Measurements from ENCODE around the gene HOXA10. TPM values are rescaled to one million over a fixed set of nuclear protein-coding genes. Genes with fewer than 3 reads are reported as not detected.

The HOXA10 gene
- total RNA-seq: 0.78 TPM in 1 of 2 replicates, not detected in the other

DNA sequence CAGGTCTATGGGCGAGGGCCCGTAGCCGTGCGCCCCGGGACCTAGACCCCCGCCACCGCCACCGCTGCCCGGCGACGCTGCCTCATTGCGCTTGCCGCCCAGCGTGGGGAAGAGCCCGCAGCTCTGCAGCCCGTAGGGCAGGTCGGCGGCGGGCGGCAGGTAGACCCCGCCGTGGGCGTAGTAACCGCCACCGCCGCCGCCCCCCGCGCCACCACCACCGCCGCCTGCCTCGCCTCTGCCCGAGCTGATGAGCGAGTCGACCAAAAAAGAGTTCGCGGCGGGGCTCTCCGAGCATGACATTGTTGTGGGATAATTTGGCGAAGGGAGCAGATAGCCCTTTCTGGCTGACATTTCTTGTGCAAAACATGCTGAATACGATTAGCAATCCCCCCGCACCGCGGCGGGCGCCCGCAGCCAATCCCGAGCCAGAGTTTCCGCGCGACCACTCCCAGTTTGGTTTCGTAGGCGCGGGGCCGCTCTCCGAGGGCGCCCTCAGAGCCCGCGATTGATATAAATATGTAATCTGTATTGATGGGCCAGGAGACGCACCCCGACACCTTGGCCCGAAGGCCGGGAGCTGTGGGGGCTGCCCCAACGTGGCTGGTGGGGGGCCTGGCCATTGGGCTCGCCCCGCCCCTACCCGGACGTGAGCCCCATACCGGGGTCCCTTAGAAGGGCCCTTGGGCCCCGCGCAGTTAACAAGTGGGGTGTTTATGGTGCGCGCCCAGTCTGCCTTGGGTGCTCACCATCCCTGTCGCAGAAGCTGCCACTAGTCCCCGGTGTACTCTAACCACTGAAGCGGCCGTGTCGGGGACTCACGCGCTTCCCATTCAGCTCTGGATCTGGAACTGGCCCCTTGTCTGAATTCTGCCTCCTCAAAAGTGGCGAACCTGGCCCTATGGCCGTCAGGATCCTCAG lies at the start of gene HOXA10:
TSS of gene HOXA10 (minus strand) at position 365 of the 918 bp plus-strand sequence. CDS start at position 351, 14 bp downstream.

DNA sequence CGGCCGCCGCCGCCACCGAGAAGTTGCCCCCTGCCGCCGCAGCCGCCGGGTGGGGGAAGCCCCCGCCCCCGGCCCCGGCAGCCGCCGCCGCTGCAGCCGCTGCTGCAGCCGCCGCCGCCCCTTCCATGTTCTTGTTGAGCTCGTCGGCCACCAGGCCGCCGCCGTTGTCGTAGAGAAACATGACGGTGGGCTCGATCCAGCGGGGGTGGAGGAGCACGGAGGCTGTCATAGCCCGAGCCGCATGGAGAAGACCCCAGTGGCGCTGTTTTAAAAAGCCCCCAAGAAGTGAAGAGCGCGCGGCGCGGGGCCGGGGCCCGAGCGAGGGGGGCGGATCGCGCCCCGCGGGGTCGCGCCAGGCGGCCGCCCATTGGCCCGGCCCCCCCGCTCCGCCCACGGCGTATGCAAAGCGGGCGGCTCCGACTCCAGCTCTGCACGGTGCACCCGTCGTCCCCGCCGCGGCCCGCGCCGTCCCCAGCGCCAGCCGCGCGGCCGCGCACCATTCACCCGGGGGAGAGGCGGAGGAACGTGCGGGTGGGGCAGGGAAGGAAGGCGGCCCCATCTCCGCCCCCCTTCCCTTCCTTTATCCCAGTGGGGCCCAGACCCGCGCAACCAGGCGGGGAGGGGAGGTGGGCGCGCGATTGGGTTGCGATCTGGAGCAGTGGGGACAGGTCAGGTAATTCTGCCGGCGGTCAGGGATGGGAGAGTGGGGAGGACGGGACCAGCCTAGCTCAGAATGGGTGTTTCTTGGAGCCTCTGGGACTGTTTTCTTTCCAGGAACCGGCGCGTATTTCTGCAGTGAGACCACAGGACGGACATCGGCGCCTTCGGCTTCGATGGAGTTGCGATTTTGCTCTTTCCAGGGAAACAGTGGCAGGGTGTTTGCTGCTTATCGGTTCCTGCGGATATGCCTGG lies 26.0 kb upstream of the HOXA10 start, which contains the start of gene HOXA13:
TSS of gene HOXA13 (minus strand) at position 243 of the 912 bp plus-strand sequence. CDS start at position 229, 14 bp downstream.

DNA sequence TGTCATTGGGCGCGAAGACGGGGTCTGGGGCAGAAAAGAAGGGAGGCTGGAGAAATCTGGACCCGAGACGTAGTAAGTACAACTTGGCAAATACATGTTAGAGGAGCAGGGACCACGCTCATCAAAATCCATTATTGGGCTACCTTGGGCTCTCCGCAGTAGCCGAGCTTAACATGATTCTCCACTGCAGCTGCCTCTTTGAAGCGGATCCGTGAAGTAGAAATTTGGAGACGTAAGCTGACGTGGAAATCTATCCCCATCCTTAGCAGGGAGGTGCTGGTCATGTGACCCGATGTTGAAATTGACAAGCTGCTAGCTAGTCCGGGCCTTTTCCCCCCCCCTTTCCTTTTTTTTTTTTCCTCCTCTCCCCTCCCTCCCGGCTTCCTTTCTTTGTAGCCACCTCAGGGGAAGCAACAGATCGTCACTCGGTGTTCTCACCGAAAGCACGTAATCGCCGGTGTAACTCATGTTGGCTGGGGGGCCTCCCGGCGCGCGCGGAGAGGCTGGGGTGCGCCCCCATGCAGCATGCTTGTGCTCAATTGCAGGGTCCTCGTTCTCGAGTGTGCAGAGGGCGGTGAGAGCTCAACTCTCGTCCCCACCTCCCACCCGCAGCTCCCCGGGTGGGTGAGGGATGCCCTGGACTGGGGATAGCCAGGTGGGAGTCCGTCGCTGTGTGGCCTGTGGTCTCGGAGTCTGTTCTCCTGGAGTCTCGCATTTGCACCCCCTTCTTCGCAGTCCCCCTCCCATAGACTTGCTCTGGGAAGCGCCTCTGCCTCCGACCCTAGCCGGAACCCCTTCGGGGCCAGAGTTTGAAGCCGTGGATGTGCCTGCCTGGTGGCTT lies 11.1 kb upstream of the HOXA10 start, which contains the start of gene HOXA11:
TSS of gene HOXA11 (minus strand) at position 220 of the 841 bp plus-strand sequence. CDS start at position 132, 88 bp downstream.

DNA sequence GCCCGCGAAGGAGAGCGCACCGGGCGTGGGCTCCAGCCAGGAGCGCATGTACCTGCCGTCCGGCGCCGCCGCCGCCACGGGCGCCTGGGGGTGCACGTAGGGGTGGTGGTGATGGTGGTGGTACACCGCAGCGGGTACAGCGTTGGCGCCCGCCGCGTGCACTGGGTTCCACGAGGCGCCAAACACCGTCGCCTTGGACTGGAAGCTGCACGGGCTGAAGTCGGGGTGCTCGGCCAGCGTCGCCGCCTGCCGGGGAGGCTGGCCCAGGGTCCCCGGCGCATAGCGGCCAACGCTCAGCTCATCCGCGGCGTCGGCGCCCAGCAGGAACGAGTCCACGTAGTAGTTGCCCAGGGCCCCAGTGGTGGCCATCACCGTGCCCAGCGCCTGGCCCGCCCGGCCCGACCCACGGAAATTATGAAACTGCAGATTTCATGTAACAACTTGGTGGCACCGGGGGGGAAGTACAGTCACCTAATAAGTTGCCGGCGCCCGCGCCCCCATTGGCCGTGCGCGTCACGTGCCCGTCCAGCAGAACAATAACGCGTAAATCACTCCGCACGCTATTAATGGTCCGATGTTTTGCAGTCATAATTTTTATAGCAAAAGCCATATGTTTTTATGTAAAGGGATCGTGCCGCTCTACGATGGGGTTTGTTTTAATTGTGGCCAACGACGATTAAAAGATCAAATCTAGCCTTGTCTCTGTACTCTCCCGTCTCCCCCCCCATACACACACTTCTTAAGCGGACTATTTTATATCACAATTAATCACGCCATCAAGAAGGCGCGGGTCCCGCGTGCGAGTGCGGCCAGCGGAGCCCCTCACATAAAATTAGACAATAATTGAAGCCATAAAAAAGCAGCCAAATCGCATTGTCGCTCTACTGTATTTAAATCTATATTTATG lies 8.8 kb downstream of the HOXA10 start, which contains the start of gene HOXA9:
TSS of gene HOXA9 (minus strand) at position 449 of the 907 bp plus-strand sequence. CDS start at position 369, 80 bp downstream.

DNA sequence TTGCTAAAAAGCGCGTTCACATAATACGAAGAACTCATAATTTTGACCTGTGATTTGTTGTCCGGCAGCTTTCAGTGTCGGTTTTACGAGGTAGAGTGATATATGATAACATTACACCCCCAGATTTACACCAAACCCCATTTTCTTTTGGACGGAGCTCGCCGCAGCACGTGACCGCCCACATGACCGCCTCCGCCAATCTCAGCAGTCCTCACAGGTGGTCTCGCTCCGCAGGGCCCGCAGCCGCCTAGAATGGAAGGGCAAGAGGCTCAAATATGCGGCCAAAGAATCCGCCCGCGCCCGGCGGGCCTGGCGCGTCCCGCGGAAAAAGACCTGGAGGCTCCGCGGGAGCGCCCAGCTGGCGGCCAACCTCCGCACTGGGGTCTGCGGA lies 17.6 kb downstream of the HOXA10 start, which contains the start of gene HOXA7:
TSS of gene HOXA7 (minus strand) at position 168 of the 391 bp plus-strand sequence. CDS start at position 38, 130 bp downstream.

DNA sequence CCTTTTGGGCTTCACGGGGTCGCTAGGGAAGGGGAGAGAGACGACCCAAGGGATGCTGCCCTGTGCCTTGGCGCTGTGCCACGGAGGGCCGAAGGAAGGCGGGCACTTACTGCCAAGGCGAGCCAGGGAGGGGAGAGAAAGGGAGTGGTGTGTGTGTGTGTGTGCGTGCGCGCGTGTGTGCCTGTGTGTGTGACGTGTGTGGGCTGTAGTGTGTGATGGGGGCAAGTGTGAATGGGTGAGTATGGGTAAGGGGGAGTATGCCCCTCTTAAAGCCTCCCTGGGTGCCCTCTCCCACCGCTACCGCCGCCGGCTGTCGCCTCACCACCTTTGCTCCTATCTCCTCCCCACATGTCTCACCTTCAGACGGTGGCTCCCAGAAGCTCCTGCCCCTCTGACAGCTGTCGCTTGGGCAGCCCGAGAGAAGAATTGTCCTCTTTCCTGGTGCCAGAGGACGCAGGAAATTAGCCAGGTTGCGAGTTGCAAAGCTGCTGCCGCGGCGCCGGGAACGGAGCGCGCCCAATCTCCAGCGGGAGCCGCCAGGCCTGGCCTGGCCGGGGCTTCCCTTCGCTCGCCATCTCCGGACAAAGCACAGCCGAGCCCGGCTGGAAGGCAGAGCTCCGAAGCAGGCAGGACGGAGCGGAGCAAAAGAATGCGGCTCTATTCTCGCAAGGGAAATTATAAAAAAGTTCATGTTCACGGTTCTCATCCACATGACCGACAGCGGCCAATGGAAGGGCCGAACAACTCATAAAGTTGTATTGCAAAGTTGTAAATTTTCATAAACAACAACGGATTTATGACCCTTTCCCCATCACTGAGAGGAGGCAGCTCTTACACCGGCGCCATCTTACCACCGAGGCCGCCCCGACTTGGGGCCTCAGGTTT lies 21.9 kb downstream of the HOXA10 start, which contains the start of gene HOXA3:
TSS of gene HOXA3 (minus strand) at position 653 of the 885 bp plus-strand sequence. CDS start 41,943 bp downstream, outside the sequence.

DNA sequence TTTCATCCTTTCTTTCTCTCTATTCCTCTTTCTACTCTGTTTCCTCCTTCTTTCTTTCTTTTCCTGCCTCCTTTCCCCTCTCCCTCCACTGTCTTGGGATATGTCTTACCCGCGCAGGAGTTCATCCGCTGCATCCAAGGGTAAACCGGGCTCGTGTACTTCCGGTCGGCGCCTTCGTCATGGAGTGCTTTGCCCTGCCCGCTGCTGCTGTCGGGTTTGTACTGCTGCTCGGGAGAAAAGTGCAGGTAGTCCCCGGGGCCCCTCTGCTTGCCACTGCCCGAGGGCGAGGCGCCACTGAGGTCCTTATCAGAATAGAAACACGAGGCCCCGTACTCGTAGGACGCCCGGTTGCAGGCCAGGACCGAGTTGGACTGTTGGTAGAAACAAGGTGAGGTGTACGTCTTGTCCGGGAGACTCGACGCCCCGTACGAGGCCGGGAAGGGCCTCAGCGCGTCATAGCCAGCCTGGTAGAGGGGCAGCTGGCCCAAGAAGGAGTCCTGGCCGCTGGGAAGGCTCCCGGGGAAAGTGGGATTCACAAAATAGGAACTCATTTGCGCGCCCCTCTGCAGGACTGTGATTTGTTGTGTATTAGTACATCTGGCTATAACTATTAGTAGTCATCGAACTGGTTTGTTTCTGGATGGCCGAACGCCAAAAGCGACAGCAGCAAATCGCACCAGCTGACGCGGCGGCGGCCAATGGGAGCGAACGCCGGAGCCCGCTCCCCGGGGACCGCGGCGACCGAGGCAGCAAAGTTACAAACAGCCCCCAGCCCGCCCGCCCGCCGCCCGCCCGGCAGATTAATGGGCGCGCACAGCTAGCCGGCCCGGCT lies 26.7 kb downstream of the HOXA10 start, which contains the start of gene HOXA6:
TSS of gene HOXA6 (minus strand) at position 576 of the 832 bp plus-strand sequence. CDS start at position 551, 25 bp downstream.

DNA sequence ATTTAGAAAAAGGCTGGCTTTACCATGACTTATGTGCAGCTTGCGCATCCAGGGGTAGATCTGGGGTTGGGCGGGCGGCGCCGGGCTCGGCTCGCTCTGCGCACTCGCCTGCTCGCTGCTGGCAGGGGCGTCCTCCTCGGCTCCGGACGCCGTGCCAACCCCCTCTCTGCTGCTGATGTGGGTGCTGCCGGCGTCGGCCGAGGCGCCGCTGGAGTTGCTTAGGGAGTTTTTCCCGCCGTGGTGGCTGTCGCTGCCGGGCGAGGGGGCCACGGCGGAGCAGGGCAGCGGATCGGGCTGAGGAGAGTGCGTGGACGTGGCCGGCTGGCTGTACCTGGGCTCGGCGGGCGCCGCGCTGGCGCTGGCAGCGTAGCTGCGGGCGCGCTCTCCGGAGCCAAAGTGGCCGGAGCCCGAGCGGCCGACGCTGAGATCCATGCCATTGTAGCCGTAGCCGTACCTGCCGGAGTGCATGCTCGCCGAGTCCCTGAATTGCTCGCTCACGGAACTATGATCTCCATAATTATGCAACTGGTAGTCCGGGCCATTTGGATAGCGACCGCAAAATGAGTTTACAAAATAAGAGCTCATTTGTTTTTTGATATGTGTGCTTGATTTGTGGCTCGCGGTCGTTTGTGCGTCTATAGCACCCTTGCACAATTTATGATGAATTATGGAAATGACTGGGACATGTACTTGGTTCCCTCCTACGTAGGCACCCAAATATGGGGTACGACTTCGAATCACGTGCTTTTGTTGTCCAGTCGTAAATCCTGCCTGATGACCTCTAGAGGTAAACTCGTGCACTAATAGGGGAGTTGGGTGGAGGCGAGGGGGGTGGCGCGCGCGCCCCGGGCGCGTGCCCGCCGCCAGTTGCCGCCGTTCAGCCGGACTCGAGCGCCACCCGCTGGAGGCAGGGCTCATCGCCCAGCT lies 30.8 kb downstream of the HOXA10 start, which contains the start of gene HOXA5:
TSS of gene HOXA5 (minus strand) at position 659 of the 927 bp plus-strand sequence. CDS start at position 585, 74 bp downstream.

DNA sequence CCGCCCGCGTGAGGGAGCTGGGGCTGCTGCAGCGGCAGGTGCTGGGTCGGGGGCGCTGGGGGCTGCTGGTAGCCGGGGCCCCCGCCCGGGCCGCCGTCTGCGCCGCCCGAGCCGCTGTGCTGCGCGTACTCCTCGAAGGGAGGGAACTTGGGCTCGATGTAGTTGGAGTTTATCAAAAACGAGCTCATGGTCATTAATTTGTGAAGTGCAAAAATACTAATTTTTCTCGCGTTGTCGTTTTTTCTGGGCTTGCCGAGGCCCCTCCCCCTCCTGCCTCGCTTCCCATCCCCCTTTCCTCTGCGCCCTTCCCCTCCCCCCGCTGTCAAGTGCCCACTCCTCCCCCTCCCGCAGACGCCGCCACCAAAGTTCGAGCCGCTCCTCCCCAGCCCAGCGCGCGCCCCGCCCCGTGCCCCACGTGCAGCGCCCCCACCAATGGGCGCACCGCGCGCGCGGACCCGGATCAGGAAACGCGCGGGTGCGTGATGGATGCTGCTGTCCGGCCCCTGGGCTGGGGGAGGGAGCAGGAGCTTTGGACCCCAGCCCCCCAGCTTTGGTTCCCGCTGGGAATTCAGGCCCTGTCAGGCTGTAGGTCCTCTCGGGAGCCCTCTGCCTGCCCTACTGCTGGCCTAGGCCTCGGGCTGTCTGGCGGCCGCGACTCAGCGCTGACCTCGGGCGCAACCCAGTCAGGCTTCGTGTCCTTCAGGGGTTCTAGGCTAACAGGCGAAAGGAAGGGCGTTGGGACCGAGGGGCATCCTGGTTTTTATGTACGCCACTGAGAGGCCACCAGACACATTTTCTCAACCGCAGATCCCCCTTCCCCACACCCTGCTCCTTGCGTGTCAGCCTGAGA lies 43.4 kb downstream of the HOXA10 start, which contains the start of gene HOXA4:
TSS of gene HOXA4 (minus strand) at position 218 of the 850 bp plus-strand sequence. CDS start at position 194, 24 bp downstream.

Other genes starting within 250 kb of the HOXA10 start
- gene HOXA1, start 78.3 kb downstream of the HOXA10 start, total RNA-seq: 0.20 and 0.52 TPM in 2 replicates
- gene HOXA2, start 71.6 kb downstream of the HOXA10 start, total RNA-seq: 1.2 and 1.4 TPM in 2 replicates
- gene HOXA4, start 43.6 kb downstream of the HOXA10 start, total RNA-seq: 0.59 and 2.0 TPM in 2 replicates
- 1.2 and 5.1 TPM in 2 replicates for gene HOXA5, start 30.6 kb downstream of the HOXA10 start, total RNA-seq
- gene HOXA6, start 26.5 kb downstream of the HOXA10 start, total RNA-seq: 1.4 TPM in 1 of 2 replicates, not detected in the other
- gene HOXA3, start 21.7 kb downstream of the HOXA10 start, total RNA-seq: 4.4 and 5.8 TPM in 2 replicates
- gene HOXA7, start 17.6 kb downstream of the HOXA10 start, total RNA-seq: 0.13 TPM in 1 of 2 replicates, not detected in the other
- gene HOXA9, start 8.8 kb downstream of the HOXA10 start, total RNA-seq: 0.33 TPM in 1 of 2 replicates, not detected in the other
- 0.13 TPM in 1 of 2 replicates, not detected in the other for gene HOXA11, start 10.9 kb upstream of the HOXA10 start, total RNA-seq
- gene HOXA13, start 25.8 kb upstream of the HOXA10 start, total RNA-seq: not detected in 2 replicates
- not detected in 2 replicates for gene EVX1, start 68.5 kb upstream of the HOXA10 start, total RNA-seq